Esophagus muscularis mucosa (tissue), 4 donors: Measurements from ENCODE around the gene RIPK1.

ENCODE experiments used
- CTCF ChIP-seq, 3 experiments: fragments of 200-600 bp in 2 of 3; fragments of 450-650 bp in 1 of 3; sonication (generic) in 2 of 3; IDR thresholded peaks; one replicate each; pipeline ENCODE4 v1.5.1; 2017 to 2019; ENCODE audit warnings: antibody characterized with exemption in 3 of 3, mild to moderate bottlenecking in 2 of 3, moderate library complexity in 1 of 3
- EP300 ChIP-seq: sonication (generic); formaldehyde crosslinking; IDR thresholded peaks from one replicate; pipeline ENCODE4 v1.6.1; 2017; ENCODE audit warnings: antibody characterized with exemption
- POLR2A ChIP-seq: fragments of 450-650 bp; IDR thresholded peaks from one replicate; pipeline ENCODE4 v1.6.1; 2017; ENCODE audit warnings: antibody characterized with exemption, moderate library complexity, mild to moderate bottlenecking, low read depth

GRCh38 chr6:3031857-3032640, 36.2 kb upstream of the RIPK1 start:
- TF ChIP-seq POLR2A (no peak), EP300 (no peak), CTCF (IDR thresholded peaks at IDR 0.05) (no peak)
